BLaER1 treated with 17β-estradiol and CSF1 and Interleukin-3, amounts not matched to agents 10 nM and 100 nM (cell line): Measurements from ENCODE around the gene HSD3B1.

ENCODE experiments used
- H3K27ac ChIP-seq, 11 experiments: shearing (Covaris generic); formaldehyde crosslinking; 2 replicates each; pipeline ENCODE4 v1.8.1; 2022
- H3K27me3 ChIP-seq, 11 experiments: shearing (Covaris generic); formaldehyde crosslinking; 2 replicates each; pipeline ENCODE4 v1.8.1; 2022
- H3K36me3 ChIP-seq, 11 experiments: shearing (Covaris generic); formaldehyde crosslinking; 2 replicates each; pipeline ENCODE4 v1.8.1; 2022
- H3K4me1 ChIP-seq, 10 experiments: shearing (Covaris generic); formaldehyde crosslinking; 2 replicates each; pipeline ENCODE4 v1.8.1; 2022
- H3K4me2 ChIP-seq, 11 experiments: shearing (Covaris generic); formaldehyde crosslinking; 2 replicates each; pipeline ENCODE4 v1.8.1; 2022
- H3K4me3 ChIP-seq, 10 experiments: shearing (Covaris generic); formaldehyde crosslinking; 2 replicates each; pipeline ENCODE4 v1.8.1; 2022
- H3K9ac ChIP-seq, 11 experiments: shearing (Covaris generic); formaldehyde crosslinking; 2 replicates each; pipeline ENCODE4 v1.8.1; 2022
- H3K9me3 ChIP-seq, 11 experiments: shearing (Covaris generic); formaldehyde crosslinking; replicated peaks in 1 of 11; 2 replicates each; pipeline ENCODE4 v1.8.1; 2022
- H4K20me1 ChIP-seq, 11 experiments: shearing (Covaris generic); formaldehyde crosslinking; 2 replicates each; pipeline ENCODE4 v1.8.1; 2022
- Cebpa-rat ChIP-seq, 11 experiments: shearing (Covaris generic); IDR thresholded peaks; 2 replicates each; pipeline ENCODE4 v1.8.1; 2022

Gene HSD3B1

GRCh38 chr1:119531606-119532323 lies 24.8 kb downstream of the HSD3B1 start:
- no peak overlapping the region for H3K27ac ChIP-seq
- no peak overlapping the region for H3K4me2 ChIP-seq
- TF ChIP-seq Cebpa-rat (IDR thresholded peaks at IDR 0.05): no peak
- H3K9ac ChIP-seq: no peak overlapping the region
- no peaks in the 10 kb centered on the region for H3K4me1 ChIP-seq
- no peaks in the 10 kb centered on the region for H3K36me3 ChIP-seq
- H3K9me3 ChIP-seq: peaks cover 10 to 24% (median 14%) of the 10 kb centered on the region in 11 experiments; a peak in 15 of 22 replicates
- H4K20me1 ChIP-seq: no peaks in the 10 kb centered on the region
- no peaks in the 10 kb centered on the region for H3K27me3 ChIP-seq
- no peak overlapping the region for H3K4me3 ChIP-seq

DNA sequence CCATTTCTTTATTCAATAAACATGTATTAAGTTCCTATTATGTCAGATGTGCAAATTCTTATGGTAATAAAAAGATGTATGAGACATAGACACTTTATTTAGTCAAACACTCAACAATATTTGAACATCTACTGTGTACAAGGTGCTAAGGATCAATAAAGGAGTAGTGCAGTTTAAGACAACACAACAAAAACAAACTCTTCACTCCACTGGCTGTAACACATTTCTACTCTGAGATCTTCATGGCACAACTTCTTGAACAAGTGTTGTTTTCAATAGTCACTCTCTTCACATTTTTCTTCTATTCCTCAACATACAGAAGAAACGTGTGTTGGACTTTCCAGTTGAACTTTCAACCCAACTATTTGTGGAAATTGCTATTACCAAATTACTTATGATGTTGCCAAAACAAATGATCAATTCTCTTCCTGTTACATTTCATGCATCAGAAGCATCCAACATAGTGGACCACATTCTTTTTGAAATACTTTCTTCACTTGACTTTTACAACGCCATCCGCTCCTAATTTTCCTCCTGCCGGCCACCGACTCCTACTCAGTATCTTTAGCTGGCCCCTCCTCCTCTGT lies 25.4 kb downstream of the HSD3B1 start:
- no peaks in the 10 kb centered on the region for H4K20me1 ChIP-seq
- H3K9me3 ChIP-seq: peaks cover 9 to 23% (median 14%) of the 10 kb centered on the region in 11 experiments; a peak in 14 of 22 replicates
- no peak for TF ChIP-seq Cebpa-rat (IDR thresholded peaks at IDR 0.05)
- no peak overlapping the region for H3K9ac ChIP-seq
- no peaks in the 10 kb centered on the region for H3K27me3 ChIP-seq
- no peak overlapping the region for H3K27ac ChIP-seq
- no peaks in the 10 kb centered on the region for H3K36me3 ChIP-seq
- no peak overlapping the region for H3K4me2 ChIP-seq
- H3K4me1 ChIP-seq: no peaks in the 10 kb centered on the region
- H3K4me3 ChIP-seq: no peak overlapping the region

DNA sequence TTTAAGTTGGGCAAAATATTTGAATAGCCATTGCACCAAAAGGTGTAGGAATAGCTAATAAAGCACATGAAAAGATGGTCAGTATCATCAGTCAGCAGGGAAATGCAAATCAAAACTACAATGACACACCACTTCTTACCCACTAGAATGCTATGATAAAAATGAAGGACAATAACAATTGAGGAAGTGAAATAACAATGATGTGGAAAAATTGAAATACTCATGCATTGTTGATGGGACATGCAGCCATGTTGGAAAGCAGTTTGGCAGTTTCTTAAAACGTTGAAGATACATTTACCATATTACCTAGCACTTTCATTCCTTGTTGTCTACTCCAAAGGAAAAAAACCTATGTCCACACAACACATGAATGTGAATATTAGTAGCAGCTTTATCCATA lies 28.4 kb downstream of the HSD3B1 start:
- Histone ChIP-seq H3K27ac (no peak overlapping the region), H3K9me3 (peaks cover 9 to 23% (median 13%) of the 10 kb centered on the region in 11 experiments; a peak in 14 of 22 replicates), H3K27me3 (no peaks in the 10 kb centered on the region), H4K20me1 (no peaks in the 10 kb centered on the region), H3K4me1 (no peaks in the 10 kb centered on the region), H3K9ac (no peak overlapping the region), H3K36me3 (no peaks in the 10 kb centered on the region), H3K4me3 (no peak overlapping the region), H3K4me2 (no peak overlapping the region)
- no peak for TF ChIP-seq Cebpa-rat (IDR thresholded peaks at IDR 0.05)

DNA sequence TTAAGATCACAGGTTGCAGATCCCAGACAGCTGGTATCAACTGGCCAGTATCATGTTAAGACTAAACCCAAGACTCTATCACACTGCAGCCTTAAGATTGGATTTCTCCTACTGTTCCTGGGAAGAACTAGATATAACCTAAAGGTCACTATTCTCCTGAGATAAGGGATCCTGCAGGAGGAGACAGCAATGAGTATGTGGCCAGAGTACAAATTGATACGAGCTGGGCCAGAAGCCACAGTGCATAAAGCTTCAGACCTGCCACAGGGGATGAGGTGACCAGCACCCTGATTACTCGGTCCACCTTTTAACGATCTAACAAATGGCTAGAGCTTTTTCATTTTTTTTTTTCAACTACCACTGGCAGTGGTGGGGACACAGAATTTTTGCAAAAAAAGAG lies 31.0 kb downstream of the HSD3B1 start:
- H3K27me3 ChIP-seq: no peaks in the 10 kb centered on the region
- no peak overlapping the region for H3K27ac ChIP-seq
- H3K9ac ChIP-seq: no peak overlapping the region
- TF ChIP-seq Cebpa-rat (IDR thresholded peaks at IDR 0.05): no peak
- H4K20me1 ChIP-seq: no peaks in the 10 kb centered on the region
- no peak overlapping the region for H3K4me3 ChIP-seq
- no peaks in the 10 kb centered on the region for H3K4me1 ChIP-seq
- no peak overlapping the region for H3K4me2 ChIP-seq
- peaks cover 0 to 9% (median 0%) of the 10 kb centered on the region in 11 experiments; a peak in 3 of 22 replicates for H3K9me3 ChIP-seq
- H3K36me3 ChIP-seq: no peaks in the 10 kb centered on the region

DNA sequence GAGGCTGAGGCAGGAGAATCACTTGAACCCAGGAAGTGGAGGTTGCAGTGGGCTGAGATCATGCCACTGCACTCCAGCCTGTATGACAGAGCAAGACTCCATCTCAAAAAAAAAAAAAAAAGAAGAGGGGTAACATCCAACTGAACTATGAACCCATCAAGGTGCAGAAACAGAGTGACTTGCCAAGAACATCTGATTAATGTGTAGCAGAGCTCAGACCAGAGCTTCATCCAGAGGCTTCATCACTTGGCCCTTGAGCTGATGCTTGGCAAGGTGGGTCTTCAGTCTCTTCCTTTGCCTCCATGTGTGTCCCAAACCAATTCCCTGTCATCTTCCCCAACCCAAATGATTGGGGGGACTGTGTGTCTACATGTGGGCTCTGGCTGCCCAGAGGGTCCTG lies 32.6 kb downstream of the HSD3B1 start:
- H3K27ac ChIP-seq: no peak overlapping the region
- H3K4me2 ChIP-seq: no peak overlapping the region
- no peak overlapping the region for H3K9ac ChIP-seq
- TF ChIP-seq Cebpa-rat (IDR thresholded peaks at IDR 0.05): no peak
- no peaks in the 10 kb centered on the region for H3K9me3 ChIP-seq
- H4K20me1 ChIP-seq: no peaks in the 10 kb centered on the region
- H3K4me1 ChIP-seq: no peaks in the 10 kb centered on the region
- H3K36me3 ChIP-seq: no peaks in the 10 kb centered on the region
- H3K27me3 ChIP-seq: no peaks in the 10 kb centered on the region
- no peak overlapping the region for H3K4me3 ChIP-seq

DNA sequence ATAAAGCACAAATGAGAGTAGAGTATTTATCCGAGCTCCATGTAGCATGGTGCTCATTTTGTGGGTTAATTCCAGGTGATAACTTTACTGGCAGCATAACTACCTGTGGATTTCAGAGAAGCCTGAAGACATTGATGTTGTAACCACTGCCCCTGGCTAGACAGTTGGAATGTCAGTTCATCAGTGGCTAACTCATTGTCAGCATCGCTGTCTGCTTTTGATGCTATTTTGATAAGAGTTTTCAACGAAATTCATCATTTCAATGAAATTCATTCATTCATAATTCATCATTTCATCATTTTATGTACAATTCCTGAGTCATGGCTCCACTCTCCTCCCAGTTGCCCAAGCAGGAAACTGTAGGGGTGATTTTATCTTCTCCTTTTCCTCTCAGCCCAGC lies 34.4 kb downstream of the HSD3B1 start:
- Histone ChIP-seq H3K4me1 (no peaks in the 10 kb centered on the region), H4K20me1 (no peaks in the 10 kb centered on the region), H3K9ac (no peak overlapping the region), H3K4me2 (no peak overlapping the region), H3K27ac (no peak overlapping the region), H3K4me3 (no peak overlapping the region), H3K9me3 (no peaks in the 10 kb centered on the region), H3K36me3 (no peaks in the 10 kb centered on the region), H3K27me3 (no peaks in the 10 kb centered on the region)
- no peak for TF ChIP-seq Cebpa-rat (IDR thresholded peaks at IDR 0.05)

DNA sequence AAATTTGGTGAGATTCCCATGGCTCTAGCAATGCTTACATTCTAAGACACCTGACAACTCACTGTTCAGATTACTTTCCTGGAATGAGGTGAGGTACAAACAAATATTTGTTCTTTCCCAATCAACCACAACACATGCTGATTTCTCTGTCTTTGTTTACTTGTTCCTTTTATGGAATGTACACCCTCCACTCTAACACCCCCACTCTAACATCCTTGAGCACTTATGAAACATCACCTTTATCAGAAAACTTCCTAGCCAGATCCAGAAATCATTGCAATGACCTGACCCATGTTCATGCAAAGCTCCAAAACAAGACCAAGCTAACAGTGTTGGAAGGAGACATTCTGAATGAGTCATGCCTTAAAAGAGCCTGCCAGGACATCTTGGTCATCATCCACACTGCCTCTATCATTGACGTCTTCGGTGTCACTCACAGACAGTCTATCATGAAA lies 35.5 kb downstream of the HSD3B1 start:
- Histone ChIP-seq H3K27me3 (no peaks in the 10 kb centered on the region), H3K9ac (no peak overlapping the region), H3K4me3 (no peak overlapping the region), H3K27ac (no peak overlapping the region), H3K36me3 (no peaks in the 10 kb centered on the region), H4K20me1 (no peaks in the 10 kb centered on the region), H3K4me2 (no peak overlapping the region), H3K9me3 (no peaks in the 10 kb centered on the region), H3K4me1 (no peaks in the 10 kb centered on the region)
- TF ChIP-seq Cebpa-rat (IDR thresholded peaks at IDR 0.05): no peak

DNA sequence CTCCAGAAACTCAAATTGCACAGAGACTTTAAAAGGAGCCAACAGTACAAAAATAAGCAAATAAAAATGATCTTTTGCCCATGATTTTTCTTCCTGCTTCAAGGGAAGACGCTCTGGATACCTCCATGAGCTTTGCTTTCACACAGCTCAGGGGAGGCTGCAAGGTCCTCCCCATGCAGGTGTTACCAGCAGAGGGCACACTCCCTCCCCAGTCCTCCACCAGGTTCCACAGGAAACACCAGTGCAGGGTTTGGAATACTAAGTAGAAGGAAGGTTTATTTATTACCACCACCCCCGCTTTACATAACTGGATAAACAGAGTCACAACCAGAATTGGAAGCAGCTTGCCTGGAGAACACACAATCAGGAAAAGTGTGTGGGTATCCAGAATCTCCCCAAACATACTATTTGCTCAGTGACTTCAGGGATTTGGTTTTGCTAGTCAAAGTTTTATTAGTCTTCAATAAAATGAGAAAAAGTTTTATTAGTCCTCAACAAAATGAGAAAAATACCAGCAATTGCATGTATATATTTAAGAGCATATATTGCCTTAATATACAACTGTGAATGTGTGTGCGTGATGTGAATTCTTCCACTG lies 37.3 kb downstream of the HSD3B1 start:
- Histone ChIP-seq H3K9me3 (no peaks in the 10 kb centered on the region), H3K4me1 (no peaks in the 10 kb centered on the region), H3K36me3 (no peaks in the 10 kb centered on the region), H3K27me3 (no peaks in the 10 kb centered on the region), H3K4me2 (no peak overlapping the region), H4K20me1 (no peaks in the 10 kb centered on the region), H3K4me3 (no peak overlapping the region), H3K27ac (no peak overlapping the region), H3K9ac (no peak overlapping the region)
- no peak for TF ChIP-seq Cebpa-rat (IDR thresholded peaks at IDR 0.05)

DNA sequence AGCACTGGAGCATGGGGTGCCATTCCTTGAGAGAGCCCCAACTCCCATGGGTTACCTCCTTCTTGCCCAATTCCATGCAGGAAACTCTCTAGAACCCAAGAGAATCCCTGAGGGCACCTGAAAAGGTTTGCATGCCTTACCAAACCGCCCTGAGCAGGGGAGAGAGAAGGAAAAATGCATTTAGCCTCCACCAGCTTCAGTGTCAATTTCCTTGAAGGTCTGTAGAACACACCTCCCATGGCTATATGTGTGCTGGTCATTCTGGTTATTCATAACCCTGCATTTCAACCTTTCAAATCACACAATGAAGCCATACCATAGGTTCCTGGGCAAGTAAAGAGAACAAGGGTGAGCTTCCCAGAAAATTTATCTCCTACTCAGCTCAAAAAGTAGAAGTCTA lies 39.6 kb downstream of the HSD3B1 start:
- no peak overlapping the region for H3K27ac ChIP-seq
- no peaks in the 10 kb centered on the region for H3K4me1 ChIP-seq
- no peaks in the 10 kb centered on the region for H4K20me1 ChIP-seq
- H3K4me2 ChIP-seq: no peak overlapping the region
- H3K36me3 ChIP-seq: no peaks in the 10 kb centered on the region
- no peaks in the 10 kb centered on the region for H3K9me3 ChIP-seq
- TF ChIP-seq Cebpa-rat (IDR thresholded peaks at IDR 0.05): no peak
- H3K27me3 ChIP-seq: no peaks in the 10 kb centered on the region
- H3K9ac ChIP-seq: no peak overlapping the region
- no peak overlapping the region for H3K4me3 ChIP-seq

DNA sequence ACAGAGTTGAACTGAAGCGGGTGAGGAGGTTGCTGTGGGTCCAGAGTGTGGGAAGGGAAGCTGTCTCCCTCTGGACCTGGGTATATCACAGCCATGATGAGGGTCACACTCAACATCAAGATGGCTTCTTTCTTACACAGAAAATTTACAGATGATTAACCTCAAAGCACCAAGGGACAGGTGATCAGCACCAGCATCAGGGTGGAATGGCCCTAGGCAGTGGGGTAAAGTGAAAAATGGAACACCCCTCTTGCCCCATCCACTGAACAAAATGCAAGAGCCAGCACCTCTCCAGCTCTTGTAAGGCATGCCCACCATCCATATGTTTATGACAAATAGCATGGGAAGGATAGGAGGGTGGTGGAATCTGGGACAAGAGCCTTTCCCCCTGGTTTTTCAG lies 40.3 kb downstream of the HSD3B1 start:
- H3K9ac ChIP-seq: no peak overlapping the region
- H3K9me3 ChIP-seq: no peaks in the 10 kb centered on the region
- H3K27ac ChIP-seq: no peak overlapping the region
- no peaks in the 10 kb centered on the region for H3K36me3 ChIP-seq
- no peak for TF ChIP-seq Cebpa-rat (IDR thresholded peaks at IDR 0.05)
- H3K27me3 ChIP-seq: no peaks in the 10 kb centered on the region
- H4K20me1 ChIP-seq: no peaks in the 10 kb centered on the region
- peaks cover 0 to 2% (median 0%) of the 10 kb centered on the region in 10 experiments; a peak in 5 of 20 replicates for H3K4me1 ChIP-seq
- no peak overlapping the region for H3K4me2 ChIP-seq
- H3K4me3 ChIP-seq: no peak overlapping the region
